ENCODE results near the gene KCNF1.

- no peak for TF ChIP-seq CTCF (IDR thresholded peaks at IDR 0.05)
- TF ChIP-seq POLR2A (IDR thresholded peaks at IDR 0.05), result no peak
- no peak for TF ChIP-seq EP300 (IDR thresholded peaks at IDR 0.05)
These were observed 22.0 kb upstream of the KCNF1 start for GRCh38 chr2:10889651-10890215.
